ENCODE measurements around the gene MDM4. TPM values are rescaled to one million over a fixed set of nuclear protein-coding genes. Genes with fewer than 3 reads are reported as not detected.
A peak's percentile ranks its signal among the peaks of the same experiment; 100 is the strongest.

MDM4 gene
- total and polyA plus RNA-seq, 2 donors (not counting 1 experiment from before 2014, with no cell fraction given) = 46.6 to 374 TPM

GRCh38 chr1:204532832-204533231 lies 16.6 kb downstream of the MDM4 start:
- H3K4me1 ChIP-seq (ENCODE audit: control insufficient read depth in 2 of 2, insufficient read depth in 2 of 2, low read length in 2 of 2) = peaks cover 13 to 21% of the 10 kb centered on the region in 2 donors
- intact Hi-C loops (cut with micrococcal nuclease) = no loop called here
- TF ChIP-seq CTCF (IDR thresholded peaks at IDR 0.05) (no peak), EZH2 (IDR thresholded peaks at IDR 0.05; ENCODE audit: borderline replicate concordance, insufficient read depth, low read depth, low read length, poor library complexity, severe bottlenecking) (no peak)
- H3K79me2 ChIP-seq (ENCODE audit: control insufficient read depth, insufficient read depth, low read length) = peaks cover 96% of the 10 kb centered on the region
- POLR2A ChIA-PET = interaction anchor here (0.6 kb wide), 1 partner anchor 17 kb away, joined by 3 read pairs; the partner anchor contains the start of gene MDM4
- peaks cover 68% of the 10 kb centered on the region for H4K20me1 ChIP-seq (ENCODE audit: control insufficient read depth, insufficient read depth, low read length, poor library complexity, severe bottlenecking)
- Mint-ChIP-seq H3K27me3 (no peaks in the 10 kb centered on the region), H3K27ac (peak overlapping the region; percentile 37), H3K4me3 (no peak overlapping the region), H3K4me1 (peaks cover 21% of the 10 kb centered on the region), H3K9me3 (ENCODE audit: insufficient read depth) (no peaks in the 10 kb centered on the region)
- peaks cover 18 to 88% of the 10 kb centered on the region in 2 experiments for H3K36me3 ChIP-seq (replicated peaks in 1 of 2; ENCODE audit: control extremely low read depth in 1 of 2, control insufficient read depth in 1 of 2, extremely low read depth in 1 of 2, insufficient read depth in 2 of 2, low read length in 1 of 2)
- H3K27me3 ChIP-seq (replicated peaks in 1 of 4; ENCODE audit: control extremely low read depth in 1 of 4, control insufficient read depth in 3 of 4, insufficient read depth in 4 of 4, low read length in 3 of 4) = no peaks in the 10 kb centered on the region
- CTCF ChIA-PET = interaction anchor here (2.0 kb wide), 1 partner anchor 30 kb away, joined by 7 read pairs; no protein-coding TSS in a partner anchor
- H3K9ac ChIP-seq (ENCODE audit: low read length) = no peak overlapping the region
- peak overlapping the region in 1 of 2 donors; percentile 62 for H3K27ac ChIP-seq (ENCODE audit: low read length in 2 of 2)
- H2AFZ ChIP-seq (ENCODE audit: insufficient read depth, low read depth, low read length, poor library complexity, severe bottlenecking) = no peak overlapping the region
- no peak for DNase-seq
- no peaks in the 10 kb centered on the region for H3K9me3 ChIP-seq (ENCODE audit: control extremely low read depth in 1 of 3, control insufficient read depth in 2 of 3, insufficient read depth in 1 of 3, low read length in 2 of 3)
- ATAC-seq (ENCODE audit: low read depth) = no peak
- no peak overlapping the region for H3K4me3 ChIP-seq (ENCODE audit: control extremely low read depth in 1 of 5, extremely low read depth in 1 of 5, insufficient read depth in 1 of 5, low read depth in 2 of 5, low read length in 4 of 5)
- no peak overlapping the region for H3K4me2 ChIP-seq (replicated peaks; ENCODE audit: low read depth, low read length, poor library complexity, severe bottlenecking)

GRCh38 chr1:204541626-204542025 lies 25.4 kb downstream of the MDM4 start:
- Histone ChIP-seq H2AFZ (ENCODE audit: insufficient read depth, low read depth, low read length, poor library complexity, severe bottlenecking) (no peak overlapping the region), H3K9me3 (ENCODE audit: control extremely low read depth in 1 of 3, control insufficient read depth in 2 of 3, insufficient read depth in 1 of 3, low read length in 2 of 3) (peaks cover 0 to 2% (median 0%) of the 10 kb centered on the region in 3 donors), H4K20me1 (ENCODE audit: control insufficient read depth, insufficient read depth, low read length, poor library complexity, severe bottlenecking) (peaks cover 67% of the 10 kb centered on the region), H3K4me3 (ENCODE audit: control extremely low read depth in 1 of 5, extremely low read depth in 1 of 5, insufficient read depth in 1 of 5, low read depth in 2 of 5, low read length in 4 of 5) (no peak overlapping the region), H3K4me2 (replicated peaks; ENCODE audit: low read depth, low read length, poor library complexity, severe bottlenecking) (no peak overlapping the region), H3K4me1 (ENCODE audit: control insufficient read depth in 2 of 2, insufficient read depth in 2 of 2, low read length in 2 of 2) (peaks cover 4 to 6% of the 10 kb centered on the region in 2 donors), H3K9ac (ENCODE audit: low read length) (no peak overlapping the region), H3K36me3 (replicated peaks in 1 of 2; ENCODE audit: control extremely low read depth in 1 of 2, control insufficient read depth in 1 of 2, extremely low read depth in 1 of 2, insufficient read depth in 2 of 2, low read length in 1 of 2) (peaks cover 48 to 93% of the 10 kb centered on the region in 2 experiments), H3K79me2 (ENCODE audit: control insufficient read depth, insufficient read depth, low read length) (peaks cover 67% of the 10 kb centered on the region), H3K27me3 (replicated peaks in 1 of 4; ENCODE audit: control extremely low read depth in 1 of 4, control insufficient read depth in 3 of 4, insufficient read depth in 4 of 4, low read length in 3 of 4) (no peaks in the 10 kb centered on the region), H3K27ac (ENCODE audit: low read length in 2 of 2) (no peak overlapping the region)
- TF ChIP-seq CTCF (IDR thresholded peaks at IDR 0.05) = no peak
- no peak for TF ChIP-seq EZH2 (IDR thresholded peaks at IDR 0.05; ENCODE audit: borderline replicate concordance, insufficient read depth, low read depth, low read length, poor library complexity, severe bottlenecking)
- Mint-ChIP-seq H3K4me3 (no peak overlapping the region), H3K4me1 (peaks cover 24% of the 10 kb centered on the region), H3K27ac (no peak overlapping the region), H3K27me3 (no peaks in the 10 kb centered on the region), H3K9me3 (ENCODE audit: insufficient read depth) (no peaks in the 10 kb centered on the region)
- ATAC-seq (ENCODE audit: low read depth) = no peak
- DNase-seq = no peak
- no CpG with 5 or more reads among the region's 2 CpGs for WGBS (ENCODE audit: insufficient coverage)
- ChIA-PET CTCF (no interaction called here), POLR2A (interaction anchor here (0.8 kb wide), 1 partner anchor 28 kb away, joined by 3 read pairs; no protein-coding TSS in a partner anchor)
- intact Hi-C loops (cut with micrococcal nuclease) = no loop called here
